Stomach (tissue), 4 donors: Measurements from ENCODE around the gene FRMD8.

Source experiments
- CTCF ChIP-seq, 7 experiments: fragments of 450-650 bp in 4 of 7; fragments of 200-600 bp in 3 of 7; sonication (generic) in 3 of 7; IDR thresholded peaks; one replicate each; pipeline ENCODE4 v1.5.1; 2016 to 2019; ENCODE audit warnings: antibody characterized with exemption in 7 of 7, control low read depth in 2 of 7, mild to moderate bottlenecking in 1 of 7
- POLR2A ChIP-seq, 4 donors: fragments of 450-650 bp; IDR thresholded peaks; one replicate each; pipeline ENCODE4 v1.6.1; 2016; ENCODE audit warnings: antibody characterized with exemption in 4 of 4, control low read depth in 2 of 4, mild to moderate bottlenecking in 1 of 4, moderate library complexity in 1 of 4

GRCh38 chr11:65378928-65379638, 7.4 kb upstream of the FRMD8 start:
- no peak for TF ChIP-seq CTCF (IDR thresholded peaks at IDR 0.05)
- no peak for TF ChIP-seq POLR2A (IDR thresholded peaks at IDR 0.05)
